SIG-M5 (cell line): ENCODE data around the gene CCN5.
"Not testable (repeated sequence)": the region's sequence is repeated elsewhere in the genome, so short reads cannot be mapped to it uniquely, and the experiment has no call there.

Source experiments
- DNase-seq: peaks from one replicate; lab custom pipeline; 2025; lab: John Stamatoyannopoulos, UW

Gene CCN5

GRCh38 chr20:44695295-44695673, 19.9 kb upstream of the CCN5 start:
- DNase-seq: no peak

DNA sequence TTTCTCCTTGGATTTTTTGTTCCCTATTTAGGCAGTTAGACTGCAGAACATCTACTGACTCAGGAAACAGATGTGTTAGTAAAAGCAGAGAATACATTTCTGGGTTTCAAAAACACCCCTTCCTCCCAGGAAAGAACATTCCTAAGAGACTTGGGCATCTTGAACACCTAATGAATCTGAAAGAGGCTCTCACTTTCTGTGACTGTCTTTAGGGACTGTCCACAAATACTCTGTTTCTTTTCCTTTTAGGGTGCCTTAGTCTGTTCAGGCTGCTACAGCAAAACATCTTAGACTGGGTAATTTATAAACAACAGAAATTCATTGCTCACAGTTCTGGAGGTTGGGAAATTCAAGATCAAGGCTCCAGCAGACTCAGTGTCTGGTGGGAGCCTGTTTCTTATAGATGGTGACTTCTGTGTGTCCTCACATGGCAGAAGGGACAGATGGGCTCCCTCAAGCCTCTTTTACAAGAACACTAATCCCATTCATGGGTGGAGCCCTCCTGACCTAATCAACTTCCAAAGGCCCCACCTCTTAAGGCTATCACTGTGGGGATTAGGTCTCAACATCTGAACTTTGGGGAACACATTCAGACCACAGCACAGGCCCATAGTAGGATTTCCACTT, 19.4 kb upstream of the CCN5 start:
- DNase-seq: no peak

GRCh38 chr20:44696315-44696714, 18.9 kb upstream of the CCN5 start:
- DNase-seq: no peak

- not testable (repeated sequence) for DNase-seq
Observed at GRCh38 chr20:44697041-44697440, 18.1 kb upstream of the CCN5 start.

DNA sequence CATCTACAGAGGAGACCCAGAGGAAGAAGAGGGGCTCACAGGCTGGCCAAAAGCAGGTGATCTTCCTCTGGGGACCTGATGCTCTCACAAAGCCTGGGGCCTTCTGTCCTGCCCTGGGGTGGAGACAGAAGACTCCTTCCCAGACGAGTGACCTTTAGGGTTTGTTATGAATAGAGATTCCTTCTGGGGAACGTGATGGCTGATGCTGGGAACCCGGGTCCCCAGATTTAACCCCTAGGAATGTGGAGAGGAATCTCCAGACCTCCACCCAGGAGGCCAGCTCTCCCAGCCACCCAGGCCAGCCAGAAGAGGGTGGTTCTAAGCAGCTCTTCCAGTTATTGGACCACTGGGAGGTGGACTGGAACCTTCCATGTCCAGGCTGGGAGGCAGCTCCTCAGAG, 16.8 kb upstream of the CCN5 start:
- DNase-seq: no peak

GRCh38 chr20:44700306-44700705, 14.9 kb upstream of the CCN5 start:
- no peak for DNase-seq

DNA sequence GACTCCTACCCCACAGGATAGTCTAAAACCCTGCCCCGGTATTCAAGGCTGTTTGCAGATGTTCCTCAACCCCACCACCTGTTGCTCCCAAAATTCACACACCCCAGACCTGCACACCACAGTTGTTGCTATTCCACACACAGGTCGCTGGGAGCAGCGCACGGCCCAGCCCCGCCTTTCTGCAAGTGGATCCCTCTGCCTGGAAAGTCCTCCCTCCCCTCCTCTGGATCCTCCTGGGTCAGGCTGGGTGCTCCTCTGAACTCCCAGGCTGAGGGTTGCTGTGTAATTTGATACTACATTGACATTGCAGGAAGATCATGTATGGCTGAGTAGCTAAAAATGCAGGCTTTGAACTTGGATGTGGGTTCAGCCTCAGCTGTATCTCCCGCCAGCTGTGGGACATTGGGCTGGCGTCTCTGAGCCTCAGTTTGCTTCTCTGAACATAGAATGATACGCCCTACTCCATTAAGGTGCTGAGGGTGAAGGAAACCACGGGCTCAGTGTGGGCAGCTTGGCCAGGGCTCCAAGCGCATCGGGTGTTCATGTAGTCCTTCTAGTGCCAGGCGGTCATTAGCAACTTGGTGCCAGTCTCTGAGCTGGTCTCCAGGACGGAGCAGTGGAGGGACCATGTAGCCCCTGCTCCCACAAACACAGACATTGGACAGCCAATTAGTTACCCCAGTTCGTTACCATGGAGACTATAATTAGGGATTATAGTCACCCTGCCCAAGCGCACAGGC, 13.9 kb upstream of the CCN5 start:
- no peak for DNase-seq

DNA sequence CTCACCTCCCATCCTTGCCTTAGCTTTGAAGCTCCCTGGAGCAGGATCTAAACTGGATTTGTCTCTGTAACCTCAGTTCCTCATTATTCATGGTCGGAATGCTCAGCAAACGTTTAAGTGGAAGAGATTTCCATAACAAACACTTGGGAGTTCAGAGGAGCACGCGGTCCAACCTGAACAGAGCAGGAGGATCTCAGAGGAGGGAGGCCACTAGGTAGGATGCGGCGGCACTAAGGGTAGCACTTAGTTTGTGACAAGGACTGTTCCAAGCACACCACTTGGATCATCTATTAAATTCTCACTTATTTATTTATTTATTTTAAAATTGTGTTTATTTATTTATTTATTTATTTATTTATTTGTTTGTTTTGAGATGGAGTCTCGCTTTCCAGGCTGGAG, 13.3 kb upstream of the CCN5 start:
- DNase-seq: no peak

GRCh38 chr20:44702776-44703175, 12.4 kb upstream of the CCN5 start:
- no peak for DNase-seq

DNA sequence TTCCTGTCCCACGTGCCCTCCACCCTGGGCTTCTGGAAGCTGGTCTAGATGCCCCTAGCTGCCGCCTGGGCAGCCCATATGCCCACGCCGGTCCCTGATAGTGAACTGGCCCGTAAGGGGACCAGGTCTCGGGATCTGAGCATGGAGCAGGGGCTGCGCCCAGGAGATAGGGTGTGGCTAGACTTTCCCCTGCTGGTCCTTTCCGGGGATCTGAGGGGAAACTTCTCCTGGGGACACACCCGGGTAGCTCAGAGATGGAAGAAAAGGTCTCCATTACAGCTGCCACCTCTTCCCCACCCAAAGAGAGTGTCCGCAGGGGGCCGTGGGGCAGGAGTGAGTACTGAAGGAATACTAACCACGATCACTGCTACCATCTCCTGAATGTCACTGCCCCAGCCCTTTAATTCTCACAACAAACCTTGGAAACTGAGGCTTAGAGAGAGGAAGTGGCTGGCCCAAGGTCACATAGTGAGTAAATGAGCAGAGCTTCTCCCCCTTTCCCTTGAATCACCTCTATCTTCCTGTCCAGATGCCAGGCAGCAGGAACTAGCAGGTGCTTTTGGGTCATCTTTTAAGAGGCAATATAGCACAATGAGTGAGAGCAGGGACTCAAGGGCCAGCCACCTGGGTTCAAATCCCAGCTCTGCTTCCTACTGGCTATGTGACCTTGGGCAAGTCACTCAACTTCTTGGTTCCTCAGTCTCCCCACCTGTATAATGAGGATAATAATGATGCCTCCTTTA, 11.8 kb upstream of the CCN5 start:
- DNase-seq: no peak

DNA sequence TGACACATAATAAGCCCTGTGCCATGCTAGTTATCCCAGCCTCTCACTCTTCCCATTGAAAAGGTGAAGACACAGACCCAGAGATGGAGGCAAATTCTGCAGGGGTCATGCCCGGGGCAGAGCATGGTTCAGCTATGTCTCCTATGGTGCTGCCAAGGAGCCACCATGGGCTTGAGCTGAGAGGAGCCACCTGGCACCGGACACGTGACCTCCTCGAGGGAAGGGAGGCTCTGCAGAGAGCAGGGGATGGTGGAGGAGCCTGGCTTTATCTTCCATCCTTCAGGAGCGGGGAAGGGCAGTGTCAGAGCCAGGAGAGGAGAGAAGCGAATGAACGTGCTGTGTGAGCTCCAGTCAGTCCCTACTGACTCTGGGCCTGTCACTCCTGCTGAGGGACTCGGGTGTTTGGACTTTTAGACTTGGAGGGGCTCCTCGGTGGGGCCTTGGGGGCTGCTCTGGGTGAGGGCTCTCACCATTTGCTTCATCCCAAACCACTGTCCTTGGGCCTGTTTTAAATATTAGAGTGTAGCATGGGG, 11.1 kb upstream of the CCN5 start:
- DNase-seq: no peak

- DNase-seq: no peak
Observed at GRCh38 chr20:44704551-44704971, 10.6 kb upstream of the CCN5 start.

- DNase-seq: no peak
Observed at GRCh38 chr20:44705364-44706094, 9.6 kb upstream of the CCN5 start.

- no peak for DNase-seq
Observed at GRCh38 chr20:44706301-44707017, 8.7 kb upstream of the CCN5 start.

DNA sequence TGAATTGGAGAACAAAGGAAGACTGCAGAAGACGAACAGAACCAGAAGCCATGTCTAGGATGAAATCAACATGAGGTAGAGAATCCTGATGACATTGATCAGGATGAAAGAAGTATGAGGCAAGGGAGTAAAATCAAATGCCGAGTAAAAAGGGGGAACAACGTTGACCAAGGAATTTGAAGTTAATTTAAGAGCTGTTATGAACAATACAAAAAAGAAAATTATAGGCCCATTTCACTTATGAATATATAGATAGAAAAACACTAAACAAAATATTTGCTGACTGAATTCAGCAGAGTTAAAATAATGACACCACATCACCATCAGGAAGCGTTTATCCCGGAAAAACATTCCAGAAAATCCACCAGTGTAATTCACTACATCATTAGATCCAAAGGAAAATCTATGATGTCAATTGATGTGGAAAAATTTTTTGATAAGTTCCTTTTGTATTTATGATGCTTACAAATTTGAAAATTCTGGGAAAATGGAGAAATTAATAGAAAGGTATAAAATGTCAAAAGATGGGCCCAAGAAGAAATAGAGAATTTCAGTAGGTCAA, 8.1 kb upstream of the CCN5 start:
- no peak for DNase-seq

DNA sequence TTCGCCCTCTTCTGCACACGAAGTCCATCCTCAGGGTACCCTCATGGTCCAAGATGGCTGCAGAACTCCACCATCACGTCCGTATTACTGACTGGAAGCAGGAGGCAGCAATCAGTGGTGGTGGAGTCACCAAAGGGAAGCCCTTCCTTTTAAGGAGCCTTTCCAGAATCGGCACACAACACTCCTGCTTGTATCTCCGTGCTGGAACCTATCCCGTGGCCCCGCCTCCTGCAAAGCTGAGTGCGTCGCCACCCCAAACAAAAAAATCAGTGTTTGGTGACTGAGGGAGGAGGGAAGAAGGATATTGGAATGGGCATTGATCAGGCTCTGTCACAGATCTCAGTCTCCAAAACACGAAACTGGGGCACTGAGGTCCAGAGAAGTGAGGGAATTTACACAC, 5.8 kb upstream of the CCN5 start:
- DNase-seq: no peak

DNA sequence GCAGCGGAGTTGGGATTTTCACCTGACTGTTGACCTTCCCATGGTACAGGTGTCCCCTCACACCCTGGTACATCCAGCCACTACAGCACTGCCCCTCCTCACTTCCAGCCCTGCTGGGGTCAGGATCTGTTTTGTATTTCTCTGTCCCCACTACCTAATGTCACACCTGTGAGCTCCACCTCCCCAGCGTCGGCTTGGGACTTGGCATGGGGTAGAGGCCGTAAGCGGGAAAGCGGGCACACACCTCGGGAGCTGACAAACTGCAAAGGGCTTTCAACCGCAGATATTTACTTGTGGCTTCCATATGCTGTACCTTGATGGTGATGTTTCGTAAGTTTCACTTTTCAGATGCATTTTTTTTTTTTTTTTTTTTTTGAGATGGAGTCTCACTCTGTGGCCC, 5.4 kb upstream of the CCN5 start:
- no peak for DNase-seq

GRCh38 chr20:44711237-44711636, 3.9 kb upstream of the CCN5 start:
- no peak for DNase-seq

- DNase-seq: no peak
Observed at GRCh38 chr20:44714102-44714700, 968 bp upstream of the CCN5 start.

DNA sequence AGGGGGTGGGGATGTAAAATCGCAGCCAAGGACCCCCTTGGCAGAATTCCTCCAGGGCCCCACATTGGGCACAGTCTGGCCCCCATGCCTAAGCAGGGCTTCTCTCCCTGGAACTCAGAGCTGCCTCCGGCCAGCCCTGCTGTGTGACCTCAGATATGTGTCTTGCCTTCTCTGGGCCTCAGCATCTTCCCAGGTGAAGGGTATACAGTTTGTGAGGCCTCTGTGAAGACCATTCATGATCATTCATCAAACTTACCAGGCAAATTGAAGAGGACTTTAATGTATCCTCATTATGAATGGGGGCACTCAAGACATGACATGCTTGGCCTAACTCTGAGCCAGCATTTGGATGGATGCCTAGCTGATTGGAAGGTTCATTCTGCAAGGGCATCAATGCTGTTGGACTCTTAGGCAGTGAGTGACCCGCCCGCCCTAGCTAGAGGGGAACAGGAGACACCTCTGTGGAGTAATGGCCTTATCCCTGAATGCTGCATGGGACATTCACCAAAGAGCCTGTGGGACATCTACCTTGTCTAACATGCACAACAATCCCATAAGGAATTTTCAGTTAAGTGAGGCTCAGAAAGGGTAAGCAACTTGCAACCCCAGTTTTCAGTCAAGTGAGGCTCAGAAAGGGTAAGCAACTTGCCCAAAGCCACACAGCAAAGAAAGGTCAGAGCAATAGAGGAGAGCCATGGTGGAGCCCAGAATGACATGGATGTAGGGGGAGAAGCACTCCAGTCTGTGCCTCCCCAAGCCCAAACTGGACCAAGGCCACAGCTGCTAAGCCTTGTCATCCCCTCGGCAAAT, 535 bp downstream of the CCN5 start:
- no peak for DNase-seq
